MCF 10A (cell line): Measurements from ENCODE around the gene GGCT. TPM values are rescaled to one million over a fixed set of nuclear protein-coding genes. Genes with fewer than 3 reads are reported as not detected.
A peak's percentile ranks its signal among the peaks of the same experiment; 100 is the strongest.

Experiments used
- BruUV-seq: library from RNA; stranded (reverse); fragments of 400-500 nt; replicated peaks from 2 replicates; lab custom pipeline; 2021; lab: Mats Ljungman, UMichigan
- CTCF ChIA-PET: fragments of 300-600 bp; sonication (Branson Sonifier 250); formaldehyde crosslinking; extraction: SDS; loops from one replicate; lab custom pipeline; 2021; ENCODE audit warnings: antibody characterized with exemption, inconsistent platforms; lab: Yijun Ruan, JAX
- POLR2A ChIA-PET: fragments of 300-600, 350-650 bp; sonication (Branson Sonifier 250); formaldehyde crosslinking; extraction: SDS; loops from one replicate; lab custom pipeline; 2020; ENCODE audit warnings: antibody characterized with exemption, inconsistent platforms; lab: Yijun Ruan, JAX
- DNase-seq: peaks from one replicate; pipeline ENCODE4 v3.0.0-alpha.2; 2018; ENCODE audit not compliant: unreplicated experiment
- H3K27ac Mint-ChIP-seq: one replicate; pipeline ENCODE4 v1.8.0; 2022; ENCODE audit warnings: mild to moderate bottlenecking, low read depth, mixed read lengths; ENCODE audit not compliant: unreplicated experiment
- H3K27me3 Mint-ChIP-seq: one replicate; pipeline ENCODE4 v1.8.0; 2022; ENCODE audit warnings: mixed read lengths; ENCODE audit not compliant: insufficient read depth, unreplicated experiment
- H3K36me3 Mint-ChIP-seq: one replicate; pipeline ENCODE4 v1.8.0; 2022; ENCODE audit warnings: mild to moderate bottlenecking, moderate library complexity, mixed read lengths; ENCODE audit not compliant: insufficient read depth, unreplicated experiment
- H3K4me1 Mint-ChIP-seq: one replicate; pipeline ENCODE4 v1.8.0; 2022; ENCODE audit warnings: mixed read lengths; ENCODE audit not compliant: insufficient read depth, unreplicated experiment
- H3K4me3 Mint-ChIP-seq: one replicate; pipeline ENCODE4 v1.8.0; 2022; ENCODE audit warnings: mild to moderate bottlenecking, moderate library complexity, mixed read lengths; ENCODE audit not compliant: unreplicated experiment
- H3K9me3 Mint-ChIP-seq: one replicate; pipeline ENCODE4 v1.8.0; 2022; ENCODE audit warnings: mixed read lengths; ENCODE audit not compliant: unreplicated experiment
- CTCF ChIP-seq: fragments of 200-600 bp; IDR thresholded peaks from one replicate; pipeline ENCODE4 v1.8.0; 2022; ENCODE audit warnings: antibody characterized with exemption, mild to moderate bottlenecking; ENCODE audit not compliant: unreplicated experiment
- intact Hi-C: fragments of 100-400 bp; cut with micrococcal nuclease; formaldehyde crosslinking; loops from 2 replicates; pipeline ENCODE4 v1.14.1; 2022
- total RNA-seq: library from RNA; stranded (reverse); gene quantifications from 2 replicates; pipeline ENCODE4 v1.2.3, GENCODE V29; 2022

Gene GGCT
- total RNA-seq, 1 experiment from 2014 or later, result 64.8 TPM

DNA sequence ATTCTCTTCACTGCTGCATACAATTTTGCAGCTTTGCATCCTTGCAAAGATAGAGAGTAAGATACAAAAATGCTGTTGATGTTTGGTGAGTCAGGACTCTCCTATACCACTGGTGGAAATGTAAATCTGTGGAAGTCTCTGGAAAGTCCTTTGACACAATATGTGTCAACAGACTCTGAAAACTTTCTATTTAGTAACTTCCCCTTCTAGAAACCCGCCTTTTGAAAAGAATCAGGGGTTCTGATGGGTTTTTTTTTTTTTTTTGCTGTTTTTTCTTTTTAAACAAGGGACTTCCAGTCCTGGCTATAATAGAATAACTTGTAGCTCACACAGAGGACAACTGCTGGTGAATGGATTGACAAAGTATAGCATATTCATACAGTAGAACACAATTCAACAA lies 42.5 kb downstream of the GGCT start:
- no peaks in the 10 kb centered on the region for H3K9me3 Mint-ChIP-seq
- peaks cover 8% of the 10 kb centered on the region for H3K4me1 Mint-ChIP-seq
- intact Hi-C loops, result no loop called here
- no peak for DNase-seq
- no peak for TF ChIP-seq CTCF
- ChIA-PET POLR2A (no interaction called here), CTCF (no interaction called here)
- H3K4me3 Mint-ChIP-seq, result no peak overlapping the region
- no peak overlapping the region for H3K27ac Mint-ChIP-seq
- no peaks in the 10 kb centered on the region for H3K27me3 Mint-ChIP-seq
- peaks cover 5% of the 10 kb centered on the region for H3K36me3 Mint-ChIP-seq
- no TSS peak for BruUV-seq

DNA sequence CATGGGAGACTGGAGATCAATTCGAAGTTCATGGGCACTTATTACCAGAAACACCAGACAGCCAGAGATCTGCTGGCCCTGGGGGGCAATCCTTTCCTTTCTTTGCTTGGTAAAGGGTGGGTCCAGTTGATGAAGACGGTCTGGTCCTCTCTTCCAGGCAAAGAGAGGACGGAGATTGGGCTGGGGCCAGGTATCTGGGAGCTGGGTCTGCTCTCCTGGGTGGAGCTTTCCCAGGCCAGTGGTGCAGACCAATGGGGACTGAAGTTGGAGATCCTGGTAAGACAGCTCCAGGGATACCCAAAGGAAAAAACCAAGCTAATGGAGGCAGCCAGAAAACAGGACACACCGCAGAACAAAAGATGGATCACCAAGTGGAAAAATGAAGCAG lies 44.4 kb downstream of the GGCT start:
- no peak for DNase-seq
- H3K9me3 Mint-ChIP-seq, result no peaks in the 10 kb centered on the region
- no peak for TF ChIP-seq CTCF
- no TSS peak for BruUV-seq
- peaks cover 8% of the 10 kb centered on the region for H3K4me1 Mint-ChIP-seq
- no peaks in the 10 kb centered on the region for H3K27me3 Mint-ChIP-seq
- H3K4me3 Mint-ChIP-seq, result no peak overlapping the region
- ChIA-PET CTCF (interaction anchor here (1.0 to 1.4 kb wide), 2 partner anchors 8 to 10 kb away, joined by 3 to 4 read pairs; no protein-coding TSS in a partner anchor), POLR2A (interaction anchor here (1.2 to 1.3 kb wide), 2 partner anchors 14 to 18 kb away, joined by 5 to 6 read pairs; no protein-coding TSS in a partner anchor)
- H3K27ac Mint-ChIP-seq, result no peak overlapping the region
- H3K36me3 Mint-ChIP-seq, result peaks cover 18% of the 10 kb centered on the region
- intact Hi-C loops, result no loop called here

- peaks cover 8% of the 10 kb centered on the region for H3K4me1 Mint-ChIP-seq
- peak; percentile 57 for DNase-seq
- intact Hi-C loops, result no loop called here
- ChIA-PET CTCF (interaction anchor here (1.0 to 1.4 kb wide), 2 partner anchors 9 kb away, joined by 3 to 4 read pairs; no protein-coding TSS in a partner anchor), POLR2A (interaction anchor here (1.3 kb wide), 1 partner anchor 18 kb away, joined by 6 read pairs; no protein-coding TSS in a partner anchor)
- H3K27me3 Mint-ChIP-seq, result no peaks in the 10 kb centered on the region
- peaks cover 18% of the 10 kb centered on the region for H3K36me3 Mint-ChIP-seq
- H3K4me3 Mint-ChIP-seq, result no peak overlapping the region
- BruUV-seq, result no TSS peak
- no peak overlapping the region for H3K27ac Mint-ChIP-seq
- TF ChIP-seq CTCF, result no peak
- no peaks in the 10 kb centered on the region for H3K9me3 Mint-ChIP-seq
These were observed 44.9 kb downstream of the GGCT start for GRCh38 chr7:30459591-30460245.

- no TSS peak for BruUV-seq
- Mint-ChIP-seq H3K4me1 (peaks cover 8% of the 10 kb centered on the region), H3K4me3 (no peak overlapping the region), H3K27ac (no peak overlapping the region), H3K9me3 (no peaks in the 10 kb centered on the region), H3K36me3 (peaks cover 17% of the 10 kb centered on the region), H3K27me3 (no peaks in the 10 kb centered on the region)
- TF ChIP-seq CTCF, result no peak
- intact Hi-C loops, result no loop called here
- DNase-seq, result no peak
- ChIA-PET POLR2A (interaction anchor here (1.0 kb wide), 1 partner anchor 20 kb away, joined by 4 read pairs; the partner anchor contains the start of gene NOD1), CTCF (interaction anchor here (0.6 to 1.3 kb wide), 4 partner anchors 11 to 106 kb away, joined by 3 read pairs; no protein-coding TSS in a partner anchor)
These were observed 46.3 kb downstream of the GGCT start for GRCh38 chr7:30458311-30458710.
